ENCODE results near the gene TBX10. TPM values are rescaled to one million over a fixed set of nuclear protein-coding genes. Genes with fewer than 3 reads are reported as not detected.

TBX10 gene
- polyA plus RNA-seq, 1 donor (not counting 4 experiments of a cell fraction or from before 2014, with no cell fraction given), result not detected

- H3K27ac ChIP-seq (ENCODE audit: control insufficient read depth, insufficient read depth, low read length), result no peak overlapping the region
- peaks cover 7% of the 10 kb centered on the region for H3K79me2 ChIP-seq (ENCODE audit: control insufficient read depth, insufficient read depth, low read length)
- peaks cover 10% of the 10 kb centered on the region for H3K27me3 ChIP-seq (ENCODE audit: control insufficient read depth, extremely low read depth, insufficient read depth, low read length)
- H3K36me3 ChIP-seq (ENCODE audit: control insufficient read depth in 2 of 2, extremely low read depth in 1 of 2, insufficient read depth in 2 of 2, low read length in 2 of 2), result peaks cover 23 to 28% of the 10 kb centered on the region in 2 experiments
- no peaks in the 10 kb centered on the region for H4K20me1 ChIP-seq (ENCODE audit: control insufficient read depth, extremely low read depth, insufficient read depth, low read length)
- no peak overlapping the region for H3K9ac ChIP-seq (ENCODE audit: control insufficient read depth, extremely low read depth, insufficient read depth, low read length)
- H3K4me2 ChIP-seq (ENCODE audit: control insufficient read depth, extremely low read depth, insufficient read depth, low read depth, low read length), result no peak overlapping the region
- H3K9me1 ChIP-seq (ENCODE audit: control insufficient read depth, extremely low read depth, insufficient read depth, low read length), result no peaks in the 10 kb centered on the region
- dilution Hi-C loops (cut with MboI; ENCODE audit: extremely low pct_ligation_motif_present, low sequenced_read_pairs), result no loop called here
- no peak overlapping the region for H2AFZ ChIP-seq (ENCODE audit: control insufficient read depth, low read length)
- FAIRE-seq, result no peak
- DNase-seq (ENCODE audit: low read depth, low spot score), result no peak
- H3K9me3 ChIP-seq (ENCODE audit: control insufficient read depth, low read depth, low read length), result no peaks in the 10 kb centered on the region
- TF ChIP-seq CTCF (optimal IDR thresholded peaks at IDR 0.05 in 1 of 3, IDR thresholded peaks at IDR 0.05 in 1 of 3, conservative IDR thresholded peaks at IDR 0.05 in 1 of 3; ENCODE audit: extremely low read depth in 1 of 3, insufficient read depth in 2 of 3, low read length in 3 of 3), result no peak
- no peak for TF ChIP-seq EZH2 (IDR thresholded peaks at IDR 0.05; ENCODE audit: low read length)
- no peak overlapping the region for H3K4me3 ChIP-seq (ENCODE audit: control insufficient read depth in 2 of 3, extremely low read depth in 1 of 3, insufficient read depth in 2 of 3, low read depth in 1 of 3, low read length in 3 of 3)
- peaks cover 13% of the 10 kb centered on the region for H3K4me1 ChIP-seq (ENCODE audit: control insufficient read depth, extremely low read depth, insufficient read depth, low read length)
Measured at GRCh38 chr11:67612751-67613150, 26.8 kb downstream of the TBX10 start.

GRCh38 chr11:67611704-67612587, 27.6 kb downstream of the TBX10 start:
- Histone ChIP-seq H4K20me1 (ENCODE audit: control insufficient read depth, extremely low read depth, insufficient read depth, low read length) (no peaks in the 10 kb centered on the region), H3K9ac (ENCODE audit: control insufficient read depth, extremely low read depth, insufficient read depth, low read length) (no peak overlapping the region), H3K4me2 (ENCODE audit: control insufficient read depth, extremely low read depth, insufficient read depth, low read depth, low read length) (no peak overlapping the region), H3K27me3 (ENCODE audit: control insufficient read depth, extremely low read depth, insufficient read depth, low read length) (peaks cover 10% of the 10 kb centered on the region), H3K9me1 (ENCODE audit: control insufficient read depth, extremely low read depth, insufficient read depth, low read length) (no peaks in the 10 kb centered on the region), H2AFZ (ENCODE audit: control insufficient read depth, low read length) (no peak overlapping the region), H3K9me3 (ENCODE audit: control insufficient read depth, low read depth, low read length) (no peaks in the 10 kb centered on the region), H3K4me3 (ENCODE audit: control insufficient read depth in 2 of 3, extremely low read depth in 1 of 3, insufficient read depth in 2 of 3, low read depth in 1 of 3, low read length in 3 of 3) (no peak overlapping the region), H3K4me1 (ENCODE audit: control insufficient read depth, extremely low read depth, insufficient read depth, low read length) (peaks cover 19% of the 10 kb centered on the region), H3K79me2 (ENCODE audit: control insufficient read depth, insufficient read depth, low read length) (peaks cover 15% of the 10 kb centered on the region), H3K36me3 (ENCODE audit: control insufficient read depth in 2 of 2, extremely low read depth in 1 of 2, insufficient read depth in 2 of 2, low read length in 2 of 2) (peaks cover 23 to 28% of the 10 kb centered on the region in 2 experiments), H3K27ac (ENCODE audit: control insufficient read depth, insufficient read depth, low read length) (no peak overlapping the region)
- FAIRE-seq (no peak), DNase-seq (ENCODE audit: low read depth, low spot score) (no peak)
- dilution Hi-C loops (cut with MboI; ENCODE audit: extremely low pct_ligation_motif_present, low sequenced_read_pairs), result no loop called here
- TF ChIP-seq CTCF (optimal IDR thresholded peaks at IDR 0.05 in 1 of 3, IDR thresholded peaks at IDR 0.05 in 1 of 3, conservative IDR thresholded peaks at IDR 0.05 in 1 of 3; ENCODE audit: extremely low read depth in 1 of 3, insufficient read depth in 2 of 3, low read length in 3 of 3) (no peak), EZH2 (IDR thresholded peaks at IDR 0.05; ENCODE audit: low read length) (no peak)

All from keratinocyte (primary cell).